Measurements from ENCODE around the gene NAT16.
"Not testable (repeated sequence)": the region's sequence is repeated elsewhere in the genome, so short reads cannot be mapped to it uniquely, and the experiment has no call there.

The NAT16 gene

DNA sequence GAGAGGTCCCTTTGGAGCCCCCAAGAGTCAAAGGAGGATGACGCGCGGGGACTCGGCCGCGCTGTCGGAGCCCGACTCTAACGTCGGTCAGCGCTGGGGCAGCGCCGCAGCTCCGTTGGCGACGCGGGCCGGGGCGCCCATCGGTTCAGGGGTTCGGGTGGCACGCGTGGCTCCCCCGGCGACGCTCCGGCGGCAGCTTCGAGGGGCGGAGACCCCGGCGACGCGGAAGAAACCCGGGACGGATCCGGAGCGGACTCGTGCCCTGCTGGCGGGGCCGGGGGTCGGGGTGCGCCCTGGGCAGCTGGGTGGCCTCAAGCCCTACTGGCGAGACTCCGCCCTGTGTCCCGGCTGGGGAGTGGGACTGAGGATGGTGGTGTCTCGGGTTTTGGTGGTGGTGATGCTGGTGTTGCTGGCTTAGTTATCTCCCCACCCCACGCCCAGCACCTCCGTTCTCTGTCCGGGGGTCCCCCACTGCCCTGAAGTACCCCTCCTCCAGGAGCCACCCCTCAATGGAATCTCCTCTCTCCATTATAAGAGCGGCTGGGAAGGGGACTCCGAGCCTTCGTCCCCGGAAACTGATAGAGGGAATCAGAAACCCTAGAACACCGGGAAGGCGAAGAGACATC lies at the start of gene NAT16:
TSS of gene NAT16 (minus strand) at position 164 of the 626 bp plus-strand sequence. CDS start 5,486 bp downstream, outside the sequence.
- DNase-seq (ENCODE audit: low spot score): peak; percentile 28

DNA sequence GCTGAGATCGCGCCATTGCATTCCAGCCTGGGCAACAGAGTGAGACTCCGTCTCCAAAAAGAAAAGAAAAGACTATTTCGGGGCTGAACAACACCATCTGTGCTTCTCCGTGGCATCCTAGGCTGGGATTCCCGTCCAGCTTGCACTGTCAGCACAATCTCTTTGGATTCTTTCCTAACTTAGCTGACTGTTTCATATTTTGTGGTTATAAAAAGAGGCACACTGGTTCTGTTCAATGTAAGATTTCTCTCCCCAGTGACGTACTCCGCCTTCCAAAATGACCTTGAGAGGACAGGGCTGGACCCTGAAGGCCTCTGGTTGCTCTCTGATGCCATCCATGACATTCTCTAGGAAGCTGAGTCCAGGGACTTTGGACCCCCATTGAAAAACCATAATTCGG lies 46.6 kb upstream of the NAT16 start:
- no peak for DNase-seq (ENCODE audit: low spot score)

DNA sequence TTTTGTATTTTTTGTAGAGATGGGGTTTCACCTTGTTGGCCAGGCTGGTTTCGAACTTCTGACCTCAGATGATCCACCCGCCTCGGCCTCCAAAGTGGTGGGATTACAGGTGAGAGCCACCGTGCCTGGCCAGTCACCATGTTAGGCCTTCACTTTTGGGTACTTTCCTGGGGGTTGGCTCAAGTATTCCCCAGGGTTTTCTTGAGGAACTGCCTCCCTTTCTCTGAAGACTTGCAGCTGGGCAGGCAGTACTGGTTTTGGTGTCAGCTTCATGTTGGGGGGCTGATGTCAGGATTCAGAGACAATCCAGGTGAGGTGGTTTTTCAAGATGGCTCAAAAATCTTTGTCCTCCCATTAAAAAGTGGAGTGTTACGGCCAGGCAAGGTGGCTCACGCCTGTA lies 45.6 kb upstream of the NAT16 start:
- DNase-seq (ENCODE audit: low spot score): no peak

DNA sequence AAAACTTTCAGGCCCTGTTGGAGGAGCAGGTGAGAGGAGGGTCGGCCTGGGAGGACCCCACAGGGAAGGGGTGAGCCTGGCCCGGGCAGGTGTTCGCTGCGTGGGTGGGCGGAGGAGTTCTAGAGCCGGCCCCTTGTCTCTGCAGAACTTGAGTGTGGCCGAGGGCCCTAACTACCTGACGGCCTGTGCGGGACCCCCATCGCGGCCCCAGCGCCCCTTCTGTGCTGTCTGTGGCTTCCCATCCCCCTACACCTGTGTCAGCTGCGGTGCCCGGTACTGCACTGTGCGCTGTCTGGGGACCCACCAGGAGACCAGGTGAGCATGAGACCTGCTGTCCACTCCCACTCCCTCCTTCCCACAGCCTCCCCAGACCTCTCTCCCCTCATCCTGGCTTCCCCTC lies 43.4 kb upstream of the NAT16 start:
- DNase-seq (ENCODE audit: low spot score): no peak

DNA sequence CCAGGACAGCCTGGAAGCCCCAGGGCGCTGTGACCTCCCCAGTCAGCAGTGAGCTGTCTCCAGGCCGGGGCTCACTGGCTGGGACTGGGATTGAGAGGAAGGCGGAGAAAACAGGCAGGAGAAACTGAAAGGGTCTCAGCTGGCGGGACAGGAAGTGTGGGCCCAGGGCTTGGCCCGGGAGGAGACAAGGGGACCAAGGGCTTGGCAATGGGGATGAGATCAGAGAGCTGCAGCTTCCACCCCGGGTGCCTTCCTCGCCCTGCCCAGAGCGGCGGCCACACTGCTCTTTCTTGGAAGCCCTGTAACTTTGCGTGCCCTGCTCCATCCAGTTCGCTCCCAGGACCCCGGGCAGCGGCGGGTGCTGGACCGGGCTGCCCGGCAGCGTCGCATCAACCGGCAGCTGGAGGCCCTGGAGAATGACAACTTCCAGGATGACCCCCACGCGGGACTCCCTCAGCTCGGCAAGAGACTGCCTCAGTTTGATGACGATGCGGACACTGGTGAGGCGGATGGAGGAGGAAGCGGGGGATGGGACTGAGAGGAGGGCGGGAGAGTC lies 42.3 kb upstream of the NAT16 start:
- no peak for DNase-seq (ENCODE audit: low spot score)

- DNase-seq (ENCODE audit: low spot score): no peak
Observed at GRCh38 chr7:101220295-101220694, 40.2 kb upstream of the NAT16 start.

DNA sequence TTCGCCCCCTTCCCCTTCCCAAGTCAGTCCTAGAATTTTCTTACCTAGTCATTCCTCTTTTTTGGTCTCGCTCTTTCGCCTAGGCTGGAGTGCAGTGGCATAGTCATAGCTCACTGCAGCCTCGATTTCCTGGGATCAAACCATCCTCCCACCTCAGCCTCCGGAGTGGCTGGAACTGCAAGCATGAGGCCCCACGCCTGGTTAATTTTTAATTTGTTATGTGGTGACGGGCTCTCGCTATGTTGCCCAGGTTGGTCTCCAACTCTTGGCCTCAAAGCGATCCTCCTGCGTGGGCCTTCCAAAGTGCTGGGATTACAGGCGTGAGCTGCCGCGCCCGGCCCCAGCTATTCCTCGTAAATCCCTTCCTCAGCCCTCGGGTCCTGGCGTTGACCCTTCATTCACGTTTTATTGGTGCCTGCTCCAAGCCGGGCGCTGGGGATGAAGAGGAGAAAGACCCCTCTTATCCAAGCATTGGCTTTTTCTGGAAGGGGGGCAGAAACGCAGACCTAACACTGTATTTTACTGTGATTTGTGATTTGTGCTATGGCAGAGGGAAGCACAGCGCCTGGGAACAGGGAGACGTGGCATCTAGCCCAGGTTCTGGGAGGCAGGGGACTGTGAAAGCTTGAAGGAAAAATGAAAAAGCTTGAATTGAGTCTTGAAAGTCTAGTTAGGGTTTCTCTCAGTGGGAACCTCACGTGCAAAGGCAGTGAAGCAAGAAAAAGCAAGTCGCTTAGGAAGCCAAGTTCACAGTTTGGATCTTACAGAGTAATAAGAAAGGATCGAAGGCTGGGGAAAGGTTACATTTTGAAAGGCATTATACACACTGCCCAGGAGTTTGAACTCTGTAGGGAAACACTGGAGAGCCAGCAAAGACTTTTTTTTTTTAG lies 38.4 kb upstream of the NAT16 start:
- DNase-seq (ENCODE audit: low spot score): peak; percentile 68

- DNase-seq (ENCODE audit: low spot score): peak; percentile 99
Observed at GRCh38 chr7:101217388-101218235, 37.5 kb upstream of the NAT16 start, which contains the start of the genes PLOD3 and ZNHIT1. PLOD3 (minus strand) TSS chr7:101217581; CDS start chr7:101217274, 307 bp downstream. ZNHIT1 (plus strand) TSS chr7:101218165; CDS start chr7:101218196, 31 bp downstream.

- DNase-seq (ENCODE audit: low spot score): no peak
Observed at GRCh38 chr7:101216860-101217387, 36.8 kb upstream of the NAT16 start.

DNA sequence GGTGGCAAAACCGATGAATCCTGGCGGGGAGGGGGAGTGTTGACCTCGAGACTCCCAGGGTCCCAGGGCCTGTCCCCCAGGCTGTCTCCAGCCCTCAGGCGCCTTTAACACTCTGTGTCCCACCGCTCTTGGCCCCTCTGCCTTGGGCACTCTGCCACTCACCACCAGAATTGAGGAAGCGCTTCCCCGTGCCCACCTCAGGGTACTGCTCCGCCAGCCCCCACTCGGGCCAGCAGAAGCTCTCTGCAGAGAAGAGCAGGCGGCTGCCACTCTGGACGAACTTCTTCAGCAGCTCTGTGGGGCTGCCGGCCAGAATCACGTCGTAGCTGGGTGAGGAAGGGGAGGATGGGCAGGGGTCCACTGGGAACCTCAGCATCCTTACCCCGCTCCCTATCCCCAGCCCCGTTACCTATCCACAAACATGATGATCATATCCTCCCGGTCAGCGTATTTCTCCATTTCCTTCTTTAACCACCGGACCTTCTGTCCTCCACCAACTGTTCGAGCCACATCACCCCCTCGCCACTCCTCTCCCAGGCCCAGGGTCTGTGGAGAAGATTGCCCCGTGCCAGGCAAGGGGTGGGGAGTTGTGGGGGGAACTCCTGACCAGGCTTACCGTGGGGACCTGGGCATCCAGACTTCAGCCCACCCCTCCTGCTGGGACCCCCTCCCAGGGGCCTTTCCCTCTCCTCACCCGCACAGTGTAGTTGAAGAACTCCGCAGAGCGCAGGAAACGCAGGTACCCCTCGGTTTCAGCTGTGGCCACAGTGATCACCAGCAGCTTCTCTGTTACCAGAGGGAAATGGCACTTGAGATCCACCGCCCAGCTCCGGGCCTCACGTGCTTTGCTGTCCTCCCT lies 36.1 kb upstream of the NAT16 start:
- no peak for DNase-seq (ENCODE audit: low spot score)

DNA sequence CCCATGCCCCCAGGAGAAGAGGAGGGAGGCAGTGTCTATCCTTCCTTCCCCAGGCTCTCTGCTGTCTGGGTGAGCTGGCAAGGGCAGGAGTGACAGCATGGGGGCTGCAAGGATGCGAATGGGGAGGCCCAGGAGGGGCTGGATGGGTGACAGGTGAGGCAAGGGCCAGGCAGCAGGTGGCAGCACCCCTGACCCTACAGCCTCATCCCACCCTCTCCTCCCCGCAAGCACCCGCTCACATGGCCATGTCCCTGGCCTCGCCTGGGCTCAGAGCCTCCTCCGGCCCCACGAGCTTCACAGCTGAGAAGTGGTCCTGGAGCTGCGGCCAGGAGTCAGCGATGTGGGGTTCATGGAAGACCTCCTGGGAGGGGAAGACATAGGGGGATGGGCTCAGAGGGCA lies 31.9 kb upstream of the NAT16 start:
- no peak for DNase-seq (ENCODE audit: low spot score)

- DNase-seq (ENCODE audit: low spot score): no peak
Observed at GRCh38 chr7:101211501-101211900, 31.4 kb upstream of the NAT16 start.

DNA sequence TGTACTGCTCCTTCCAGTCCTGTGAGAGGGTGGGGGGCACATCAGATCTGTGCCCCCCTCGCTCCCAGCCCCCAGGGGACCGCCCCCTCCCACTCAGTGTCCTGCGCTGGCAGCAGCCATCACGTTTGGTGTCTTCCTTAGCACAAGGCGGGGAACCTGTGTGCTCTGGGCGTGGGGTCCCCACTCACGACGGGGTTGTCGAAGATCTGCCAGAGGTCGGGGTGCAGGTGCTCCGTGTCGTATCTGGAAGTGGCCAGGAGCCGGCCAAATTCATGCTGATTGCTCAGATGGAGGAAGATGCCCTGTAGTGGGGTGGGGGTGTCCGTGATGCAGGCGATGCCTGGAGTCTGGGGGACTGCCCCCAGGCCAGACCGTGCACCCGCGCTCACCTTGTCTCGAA lies 30.1 kb upstream of the NAT16 start:
- DNase-seq (ENCODE audit: low spot score): no peak

GRCh38 chr7:101208794-101209193 lies 28.7 kb upstream of the NAT16 start:
- DNase-seq (ENCODE audit: low spot score): no peak

GRCh38 chr7:101207459-101207858 lies 27.4 kb upstream of the NAT16 start:
- no peak for DNase-seq (ENCODE audit: low spot score)

DNA sequence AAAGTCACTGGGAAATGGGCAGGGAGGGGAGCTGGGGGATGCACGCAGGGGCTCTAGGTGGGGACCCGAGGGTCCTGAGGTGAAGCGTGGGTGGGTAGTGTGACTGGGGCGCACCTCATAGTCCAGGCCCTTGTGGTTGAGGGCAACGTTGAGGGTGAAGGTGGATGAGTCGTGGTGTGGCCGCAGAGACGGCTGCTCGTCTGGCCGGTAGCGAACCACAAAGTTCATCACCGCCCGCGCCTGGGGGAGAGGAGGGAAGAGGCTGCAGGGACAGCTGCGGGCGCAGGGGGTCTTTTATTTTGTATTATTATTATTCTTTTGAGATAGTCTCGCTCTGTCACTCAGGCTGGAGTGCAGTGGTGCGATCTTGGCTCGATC lies 26.6 kb upstream of the NAT16 start:
- DNase-seq (ENCODE audit: low spot score): no peak

DNA sequence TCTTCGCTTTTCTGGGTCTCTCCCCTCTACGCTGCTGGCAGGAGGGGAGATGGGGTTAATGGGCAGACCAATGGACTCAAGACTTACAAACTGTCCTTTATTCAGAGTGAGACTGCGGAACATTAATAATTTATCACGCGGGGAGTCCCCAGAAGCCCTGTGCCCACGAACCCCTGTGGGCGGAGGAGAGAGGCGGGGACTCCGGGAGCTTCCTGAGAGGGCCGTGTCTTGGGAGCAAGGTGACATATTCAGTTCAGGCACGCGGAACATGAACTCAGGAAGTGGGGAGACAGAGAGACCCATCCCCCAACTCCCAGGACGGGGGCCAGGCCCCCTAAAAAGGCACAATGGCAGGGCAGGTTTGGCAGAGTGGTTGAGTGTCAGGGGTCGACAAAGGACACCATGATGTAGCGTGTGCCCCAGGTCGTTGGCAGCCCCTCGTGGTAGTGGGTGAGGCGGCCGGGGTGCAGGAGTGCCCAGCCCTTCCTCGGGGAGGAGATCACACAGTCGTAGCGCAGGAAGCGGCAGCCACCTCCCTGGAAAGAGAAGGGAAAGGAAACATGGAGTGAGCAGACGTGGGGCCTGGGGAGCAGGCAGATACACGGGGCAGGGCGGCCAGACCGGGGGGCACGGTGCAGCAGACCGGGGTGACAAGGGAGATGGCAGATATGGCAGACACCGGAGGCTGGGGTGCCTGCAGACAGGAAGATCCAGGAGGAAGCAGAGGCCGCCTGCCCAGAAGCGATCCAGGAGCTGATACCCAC lies 26.0 kb upstream of the NAT16 start:
- no peak for DNase-seq (ENCODE audit: low spot score)

DNA sequence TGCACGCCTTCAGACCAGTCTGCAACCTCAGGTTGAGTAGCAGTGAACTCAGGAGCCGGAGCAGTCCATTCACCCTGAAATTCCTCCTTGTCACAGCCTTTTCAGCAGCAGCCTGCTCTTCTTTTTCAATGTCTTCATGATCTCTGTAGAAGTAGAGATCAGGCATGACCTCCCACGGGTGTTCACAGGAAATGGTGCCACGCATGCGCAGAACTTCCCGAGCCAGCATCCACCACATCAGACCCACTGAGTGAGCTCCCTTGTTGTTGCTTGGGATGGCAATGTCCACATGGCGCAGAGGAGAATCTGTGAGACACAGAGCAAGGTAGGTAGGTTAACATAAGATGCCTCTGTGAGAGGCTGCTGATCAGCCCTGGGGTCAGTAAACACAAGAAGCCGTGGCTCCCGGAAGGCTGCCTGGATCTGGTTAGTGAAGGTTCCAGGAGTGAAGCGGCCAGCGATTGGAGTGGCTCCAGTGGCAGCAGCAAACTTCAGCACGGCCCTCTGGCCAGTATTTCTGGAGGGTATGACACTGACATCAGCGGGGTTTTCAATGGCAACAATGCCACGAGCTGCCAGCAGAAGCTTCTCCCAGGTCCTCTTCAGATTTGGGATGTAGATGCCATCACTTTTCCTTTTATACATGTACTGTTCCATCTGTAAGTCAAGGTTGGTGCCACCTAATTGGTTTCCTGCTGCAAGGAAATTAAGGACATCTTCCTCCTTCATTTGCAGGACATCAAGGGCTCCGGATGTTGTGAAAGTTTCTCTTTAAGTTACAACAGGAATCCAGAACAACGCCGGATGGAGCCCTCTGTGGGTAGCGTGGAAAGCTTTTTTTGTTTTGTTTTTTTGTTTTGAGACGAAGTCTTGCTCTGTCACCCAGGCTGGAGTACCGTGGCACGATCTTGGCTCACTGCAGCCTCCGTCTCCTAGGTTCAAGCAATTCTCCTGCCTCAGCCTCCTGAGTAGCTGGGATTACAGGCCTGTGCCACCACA lies 23.9 kb upstream of the NAT16 start:
- not testable (repeated sequence) for DNase-seq (ENCODE audit: low spot score)

DNA sequence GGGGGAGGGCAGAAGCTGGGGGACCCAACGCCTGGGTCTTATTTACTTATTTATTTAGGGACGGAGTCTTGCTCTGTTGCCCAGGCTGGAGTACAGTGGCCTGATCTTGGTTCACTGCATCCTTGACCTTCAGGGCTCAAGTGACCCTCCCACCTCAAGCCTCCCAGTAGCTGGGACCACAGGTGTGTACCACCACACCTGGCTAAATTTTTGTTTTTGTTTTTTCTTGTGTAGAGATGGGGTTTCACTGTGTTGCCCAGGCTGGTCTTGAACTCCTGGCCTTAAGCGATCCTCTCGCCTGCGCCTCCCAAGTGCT lies 22.5 kb upstream of the NAT16 start:
- no peak for DNase-seq (ENCODE audit: low spot score)
